IMR-90 (cell line): ENCODE measurements around the gene SCN10A. TPM values are rescaled to one million over a fixed set of nuclear protein-coding genes. Genes with fewer than 3 reads are reported as not detected.

Source experiments
- ATAC-seq: fragments of 200-7000 bp; cut with Tn5 transposase; 2 replicates; pipeline ENCODE4 v1.9.1; 2020; ENCODE audit warnings: low read depth, mild to moderate bottlenecking, moderate library complexity
- BruUV-seq: library from RNA; stranded (reverse); fragments of 400-500 nt; replicated peaks from 2 replicates; lab custom pipeline; 2021; lab: Mats Ljungman, UMichigan
- CTCF ChIA-PET: fragments of 300-600 bp; formaldehyde crosslinking; extraction: SDS; loops from one replicate; lab custom pipeline; 2021; ENCODE audit warnings: antibody characterized with exemption; lab: Yijun Ruan, JAX
- POLR2A ChIA-PET: fragments of 300-600 bp; sonication (Branson Sonifier 250); formaldehyde crosslinking; loops from one replicate; lab custom pipeline; 2022; ENCODE audit warnings: antibody characterized with exemption; ENCODE audit not compliant: unreplicated experiment; lab: Charles Lee
- DNase-seq: peaks from one replicate; pipeline ENCODE4 v3.0.0; 2013
- H2AFZ ChIP-seq: replicated peaks from 2 replicates; pipeline ENCODE3; 2013; ENCODE audit warnings: low read length, mild to moderate bottlenecking; ENCODE audit not compliant: poor library complexity
- H2AK5ac ChIP-seq: 2 replicates; pipeline ENCODE4 v1.6.1; 2013; ENCODE audit warnings: low read depth, low read length, inconsistent platforms
- H2AK9ac ChIP-seq: replicated peaks from 2 replicates; pipeline ENCODE3; 2013; ENCODE audit warnings: mild to moderate bottlenecking, low read depth, low read length, moderate library complexity; ENCODE audit not compliant: poor library complexity
- H2BK120ac ChIP-seq: 2 replicates; pipeline ENCODE4 v1.6.1; 2013; ENCODE audit warnings: low read depth, low read length, inconsistent platforms
- H2BK15ac ChIP-seq: 3 replicates; pipeline ENCODE4 v1.6.1; 2013; ENCODE audit warnings: low read depth, low read length, inconsistent platforms
- H2BK20ac ChIP-seq: 2 replicates; pipeline ENCODE4 v1.6.1; 2013; ENCODE audit warnings: low read depth, mild to moderate bottlenecking, inconsistent platforms, low read length, moderate library complexity
- H2BK5ac ChIP-seq: 2 replicates; pipeline ENCODE4 v1.6.1; 2013; ENCODE audit warnings: mild to moderate bottlenecking, low read depth, low read length, inconsistent platforms; ENCODE audit not compliant: poor library complexity, severe bottlenecking
- H3K14ac ChIP-seq: replicated peaks from 2 replicates; pipeline ENCODE4 v1.6.1; 2013; ENCODE audit warnings: low read depth, low read length, inconsistent platforms
- H3K18ac ChIP-seq: 2 replicates; pipeline ENCODE4 v1.6.1; 2013; ENCODE audit warnings: low read depth, low read length, control low read depth
- H3K23ac ChIP-seq: 2 replicates; pipeline ENCODE4 v1.6.1; 2013; ENCODE audit warnings: low read depth, low read length, inconsistent platforms
- H3K27ac ChIP-seq: 2 replicates; pipeline ENCODE4 v1.5.1; 2013; ENCODE audit warnings: mild to moderate bottlenecking, control low read depth, low read length; ENCODE audit not compliant: insufficient read depth
- H3K27me3 ChIP-seq: 2 replicates; pipeline ENCODE4 v1.6.1; 2013; ENCODE audit warnings: low read length; ENCODE audit not compliant: control insufficient read depth, insufficient read depth
- H3K36me3 ChIP-seq: 2 replicates; pipeline ENCODE4 v1.6.1; 2013; ENCODE audit warnings: low read length, mixed read lengths; ENCODE audit not compliant: control insufficient read depth, insufficient read depth
- H3K4ac ChIP-seq: 2 replicates; pipeline ENCODE4 v1.6.1; 2013; ENCODE audit warnings: low read depth, low read length, inconsistent platforms
- H3K4me1 ChIP-seq: 2 replicates; pipeline ENCODE4 v1.6.1; 2013; ENCODE audit warnings: low read length, mixed read lengths; ENCODE audit not compliant: control insufficient read depth, insufficient read depth
- H3K4me2 ChIP-seq: 2 replicates; pipeline ENCODE4 v1.6.1; 2013; ENCODE audit warnings: low read depth, mild to moderate bottlenecking, control low read depth, low read length, moderate library complexity
- H3K4me3 ChIP-seq: 2 replicates; pipeline ENCODE4 v1.5.1; 2013; ENCODE audit warnings: low read depth, mild to moderate bottlenecking, control low read depth, low read length, moderate library complexity; ENCODE audit not compliant: insufficient read depth
- H3K56ac ChIP-seq: 2 replicates; pipeline ENCODE4 v1.6.1; 2013; ENCODE audit warnings: low read length, inconsistent platforms; ENCODE audit not compliant: insufficient read depth; ENCODE audit errors: extremely low read depth
- H3K79me1 ChIP-seq, 2 experiments: 2 replicates each; pipeline ENCODE4 v1.6.1; 2013; ENCODE audit warnings: low read length in 2 of 2, inconsistent platforms in 1 of 2, low read depth in 1 of 2
- H3K9ac ChIP-seq: 2 replicates; pipeline ENCODE4 v1.6.1; 2013; ENCODE audit warnings: low read depth, low read length, control low read depth
- H3K9me1 ChIP-seq: 2 replicates; pipeline ENCODE4 v1.6.1; 2013; ENCODE audit warnings: low read length, inconsistent platforms; ENCODE audit not compliant: insufficient read depth
- H3K9me3 ChIP-seq: 2 replicates; pipeline ENCODE4 v1.6.1; 2013; ENCODE audit warnings: low read length; ENCODE audit not compliant: control insufficient read depth, insufficient read depth
- H4K20me1 ChIP-seq: 2 replicates; pipeline ENCODE4 v1.6.1; 2013; ENCODE audit warnings: low read length, inconsistent platforms; ENCODE audit not compliant: insufficient read depth
- H4K5ac ChIP-seq: 2 replicates; pipeline ENCODE4 v1.6.1; 2013; ENCODE audit warnings: mild to moderate bottlenecking, low read depth, low read length, control low read depth
- H4K8ac ChIP-seq, 2 experiments: 2 replicates each; pipeline ENCODE4 v1.6.1; 2013; ENCODE audit warnings: low read depth in 2 of 2, low read length in 2 of 2, control low read depth in 1 of 2, inconsistent platforms in 1 of 2
- H4K91ac ChIP-seq: 2 replicates; pipeline ENCODE4 v1.6.1; 2013; ENCODE audit warnings: low read depth, low read length, inconsistent platforms; ENCODE audit not compliant: insufficient read depth
- BHLHE40 ChIP-seq: fragments of 150-350 bp; IDR thresholded peaks from 2 replicates; pipeline ENCODE4 v1.6.1; 2016; ENCODE audit warnings: mild to moderate bottlenecking, low read depth, low read length
- FOS ChIP-seq: fragments of 150-350 bp; IDR thresholded peaks from 2 replicates; pipeline ENCODE4 v1.6.1; 2016; ENCODE audit warnings: low read depth, low read length
- WGBS, 2 experiments: methylation state at CpG; one replicate each; pipeline versions ENCODE4 v1.1.5 to v1.1.7; 2013; ENCODE audit warnings: missing lambda C conversion rate in 2 of 2; ENCODE audit not compliant: insufficient read length in 1 of 2; ENCODE audit errors: extremely low coverage in 2 of 2; 5-methylcytosine and 5-hydroxymethylcytosine counted together
- dilution Hi-C: fragments of 300-500 bp; cut with HindIII; formaldehyde crosslinking; loops from one replicate; pipeline ENCODE4 v1.14.3; 2018; ENCODE audit warnings: low sequenced_read_pairs; ENCODE audit not compliant: unreplicated experiment
- in situ Hi-C: fragments of 300-500 bp; cut with MboI; formaldehyde crosslinking; loops from 3 replicates; pipeline ENCODE4 v1.14.3; 2019; ENCODE audit warnings: low sequenced_read_pairs, inconsistent platforms, mixed read lengths
- intact Hi-C: fragments of 100-400 bp; cut with micrococcal nuclease; formaldehyde crosslinking; loops from 2 replicates; pipeline ENCODE4 v1.10.0; 2022
- polyA plus RNA-seq, 3 experiments: library from polyadenylated mRNA; depleted of rRNA; stranded (reverse); fragments of >200 nt; gene quantifications; 2 replicates each; pipeline ENCODE4 v1.2.3, GENCODE V29; 2012; ENCODE audit warnings: low replicate concordance in 1 of 3
- total RNA-seq: library from RNA; depleted of rRNA; stranded (reverse); fragments of >200 nt; gene quantifications from 2 replicates; pipeline ENCODE4 v1.2.3, GENCODE V29; 2012

SCN10A gene
- total and polyA plus RNA-seq, 2 of the 4 experiments (the other 2 are of a cell fraction), result not detected

GRCh38 chr3:38743043-38743442 is 73.0 kb downstream of the SCN10A start:
- Histone ChIP-seq H2AK5ac (no peak overlapping the region), H3K27ac (no peak overlapping the region), H3K18ac (no peak overlapping the region), H2AFZ (no peak overlapping the region), H3K4me2 (no peak overlapping the region), H2BK120ac (no peak overlapping the region), H3K23ac (no peak overlapping the region), H3K9me3 (no peaks in the 10 kb centered on the region), H4K91ac (no peak overlapping the region), H2BK15ac (no peak overlapping the region), H4K8ac (no peak overlapping the region), H3K79me1 (no peaks in the 10 kb centered on the region), H3K56ac (no peak overlapping the region), H3K9ac (no peak overlapping the region), H3K4ac (no peak overlapping the region), H2BK5ac (no peak overlapping the region), H3K9me1 (no peaks in the 10 kb centered on the region), H3K4me1 (no peaks in the 10 kb centered on the region), H2BK20ac (no peak overlapping the region), H3K14ac (no peak overlapping the region), H4K5ac (no peak overlapping the region), H4K20me1 (no peaks in the 10 kb centered on the region), H3K4me3 (no peak overlapping the region), H2AK9ac (no peak overlapping the region), H3K36me3 (no peaks in the 10 kb centered on the region), H3K27me3 (0 out of 2 replicates have a peak, but pooled peaks cover 6% of the 10 kb centered on the region)
- TF ChIP-seq FOS, result no peak
- no peak for TF ChIP-seq BHLHE40
- DNase-seq (no peak), ATAC-seq (no peak)
- ChIA-PET POLR2A (no interaction called here), CTCF (no interaction called here)
- intact Hi-C loops, result no loop called here
- WGBS, 2 experiments, result 79% methylated on average over 7 of the region's 7 CpGs; no CpG with 5 or more reads in 1 of the 2 experiments
- no TSS peak for BruUV-seq
- dilution Hi-C loops, result no loop called here
- in situ Hi-C loops, result no loop called here
